ENCODE data around the gene HMCN2. TPM values are rescaled to one million over a fixed set of nuclear protein-coding genes. Genes with fewer than 3 reads are reported as not detected.

HMCN2 gene
- total RNA-seq, 5 donors from 2014 or later (not counting 1 experiment from before 2014, with no cell fraction given): 0.03 TPM; not detected in 4

GRCh38 chr9:130302785-130303612, 37.4 kb downstream of the HMCN2 start:
- H3K27me3 Mint-ChIP-seq: peaks cover 14 to 27% of the 10 kb centered on the region in 2 donors
- no peak overlapping the region for H3K4me3 ChIP-seq (ENCODE audit: control insufficient read depth in 1 of 2, extremely low read depth in 1 of 2, low read length in 1 of 2)
- WGBS (ENCODE audit: insufficient coverage): 75% methylated on average over 21 of the region's 23 CpGs

GRCh38 chr9:130303613-130304055, 38.1 kb downstream of the HMCN2 start:
- H3K9me3 Mint-ChIP-seq: peaks cover 0 to 5% (median 0%) of the 10 kb centered on the region in 3 donors
- CTCF ChIA-PET: no interaction called here
- H3K4me1 Mint-ChIP-seq: no peaks in the 10 kb centered on the region
- H3K9me3 ChIP-seq: no peaks in the 10 kb centered on the region
- H3K4me3 ChIP-seq (ENCODE audit: control insufficient read depth in 1 of 2, extremely low read depth in 1 of 2, low read length in 1 of 2): no peak overlapping the region
- ATAC-seq (replicated peaks in 1 of 4) (no peak), DNase-seq (no peak)
- H3K27ac ChIP-seq (ENCODE audit: low read length): no peak overlapping the region
- no peaks in the 10 kb centered on the region for H3K4me1 ChIP-seq (ENCODE audit: control insufficient read depth in 1 of 2, extremely low read depth in 1 of 2, insufficient read depth in 2 of 2, low read length in 2 of 2)
- no peaks in the 10 kb centered on the region for H3K36me3 ChIP-seq (ENCODE audit: control insufficient read depth in 2 of 2, extremely low read depth in 1 of 2, insufficient read depth in 1 of 2, low read length in 1 of 2)
- H3K4me3 Mint-ChIP-seq: no peak overlapping the region
- no peaks in the 10 kb centered on the region for H3K36me3 Mint-ChIP-seq
- H3K27me3 ChIP-seq (replicated peaks in 1 of 2; ENCODE audit: control insufficient read depth in 2 of 2, extremely low read depth in 1 of 2, insufficient read depth in 2 of 2, low read length in 1 of 2): peaks cover 0 to 43% of the 10 kb centered on the region in 2 experiments
- no peak overlapping the region for H3K27ac Mint-ChIP-seq
- POLR2A ChIA-PET: no interaction called here
- 74% methylated on average over 9 of the region's 17 CpGs for WGBS (ENCODE audit: insufficient coverage)
- H3K27me3 Mint-ChIP-seq: peaks cover 14 to 29% of the 10 kb centered on the region in 2 donors

More at GRCh38 chr9:130302785-130303612, 37.4 kb downstream of the HMCN2 start:
- Histone ChIP-seq H3K36me3 (ENCODE audit: control insufficient read depth in 2 of 2, extremely low read depth in 1 of 2, insufficient read depth in 1 of 2, low read length in 1 of 2) (no peaks in the 10 kb centered on the region), H3K27me3 (replicated peaks in 1 of 2; ENCODE audit: control insufficient read depth in 2 of 2, extremely low read depth in 1 of 2, insufficient read depth in 2 of 2, low read length in 1 of 2) (peaks cover 0 to 46% of the 10 kb centered on the region in 2 experiments), H3K4me1 (ENCODE audit: control insufficient read depth in 1 of 2, extremely low read depth in 1 of 2, insufficient read depth in 2 of 2, low read length in 2 of 2) (no peaks in the 10 kb centered on the region), H3K9me3 (no peaks in the 10 kb centered on the region), H3K27ac (ENCODE audit: low read length) (no peak overlapping the region)
- POLR2A ChIA-PET: no interaction called here
- Mint-ChIP-seq H3K27ac (no peak overlapping the region), H3K9me3 (peaks cover 0 to 5% (median 0%) of the 10 kb centered on the region in 3 donors), H3K36me3 (no peaks in the 10 kb centered on the region), H3K4me3 (no peak overlapping the region), H3K4me1 (no peaks in the 10 kb centered on the region)
- CTCF ChIA-PET: no interaction called here
- ATAC-seq (replicated peaks in 1 of 4): no peak
- no peak for DNase-seq

- ChIA-PET POLR2A (no interaction called here), CTCF (no interaction called here)
- Histone ChIP-seq H3K9me3 (no peaks in the 10 kb centered on the region), H3K27ac (ENCODE audit: low read length) (no peak overlapping the region), H3K36me3 (ENCODE audit: control insufficient read depth in 2 of 2, extremely low read depth in 1 of 2, insufficient read depth in 1 of 2, low read length in 1 of 2) (no peaks in the 10 kb centered on the region), H3K27me3 (replicated peaks in 1 of 2; ENCODE audit: control insufficient read depth in 2 of 2, extremely low read depth in 1 of 2, insufficient read depth in 2 of 2, low read length in 1 of 2) (peaks cover 0 to 38% of the 10 kb centered on the region in 2 experiments), H3K4me1 (ENCODE audit: control insufficient read depth in 1 of 2, extremely low read depth in 1 of 2, insufficient read depth in 2 of 2, low read length in 2 of 2) (no peaks in the 10 kb centered on the region), H3K4me3 (ENCODE audit: control insufficient read depth in 1 of 2, extremely low read depth in 1 of 2, low read length in 1 of 2) (no peak overlapping the region)
- 87% methylated on average over 5 of the region's 7 CpGs for WGBS (ENCODE audit: insufficient coverage)
- Mint-ChIP-seq H3K4me3 (no peak overlapping the region), H3K27ac (no peak overlapping the region), H3K9me3 (peaks cover 0 to 5% (median 0%) of the 10 kb centered on the region in 3 donors), H3K36me3 (no peaks in the 10 kb centered on the region), H3K4me1 (no peaks in the 10 kb centered on the region), H3K27me3 (peaks cover 13 to 28% of the 10 kb centered on the region in 2 donors)
- DNase-seq: no peak
- no peak for ATAC-seq (replicated peaks in 1 of 4)
These were observed 38.6 kb downstream of the HMCN2 start for GRCh38 chr9:130304116-130304515.

- peaks cover 0 to 5% (median 0%) of the 10 kb centered on the region in 3 donors for H3K9me3 Mint-ChIP-seq
These were observed 39.1 kb downstream of the HMCN2 start for GRCh38 chr9:130304643-130305042.

GRCh38 chr9:130305381-130305780, 39.8 kb downstream of the HMCN2 start:
- Histone ChIP-seq H3K27ac (ENCODE audit: low read length) (no peak overlapping the region), H3K36me3 (ENCODE audit: control insufficient read depth in 2 of 2, extremely low read depth in 1 of 2, insufficient read depth in 1 of 2, low read length in 1 of 2) (no peaks in the 10 kb centered on the region), H3K4me3 (ENCODE audit: control insufficient read depth in 1 of 2, extremely low read depth in 1 of 2, low read length in 1 of 2) (no peak overlapping the region), H3K4me1 (ENCODE audit: control insufficient read depth in 1 of 2, extremely low read depth in 1 of 2, insufficient read depth in 2 of 2, low read length in 2 of 2) (no peaks in the 10 kb centered on the region), H3K27me3 (replicated peaks in 1 of 2; ENCODE audit: control insufficient read depth in 2 of 2, extremely low read depth in 1 of 2, insufficient read depth in 2 of 2, low read length in 1 of 2) (peaks cover 0 to 39% of the 10 kb centered on the region in 2 experiments), H3K9me3 (no peaks in the 10 kb centered on the region)
- Mint-ChIP-seq H3K36me3 (no peaks in the 10 kb centered on the region), H3K9me3 (no peaks in the 10 kb centered on the region), H3K4me1 (no peaks in the 10 kb centered on the region), H3K27me3 (peaks cover 3 to 25% of the 10 kb centered on the region in 2 donors), H3K27ac (no peak overlapping the region), H3K4me3 (no peak overlapping the region)
- 85% methylated on average over 4 of the region's 4 CpGs for WGBS (ENCODE audit: insufficient coverage)
- ChIA-PET POLR2A (no interaction called here), CTCF (no interaction called here)
- no peak for ATAC-seq (replicated peaks in 1 of 4)
- DNase-seq: no peak

More at GRCh38 chr9:130304643-130305042, 39.1 kb downstream of the HMCN2 start:
- ChIA-PET POLR2A (no interaction called here), CTCF (no interaction called here)
- Histone ChIP-seq H3K4me1 (ENCODE audit: control insufficient read depth in 1 of 2, extremely low read depth in 1 of 2, insufficient read depth in 2 of 2, low read length in 2 of 2) (no peaks in the 10 kb centered on the region), H3K27me3 (replicated peaks in 1 of 2; ENCODE audit: control insufficient read depth in 2 of 2, extremely low read depth in 1 of 2, insufficient read depth in 2 of 2, low read length in 1 of 2) (peaks cover 0 to 38% of the 10 kb centered on the region in 2 experiments), H3K36me3 (ENCODE audit: control insufficient read depth in 2 of 2, extremely low read depth in 1 of 2, insufficient read depth in 1 of 2, low read length in 1 of 2) (no peaks in the 10 kb centered on the region), H3K27ac (ENCODE audit: low read length) (no peak overlapping the region), H3K9me3 (no peaks in the 10 kb centered on the region), H3K4me3 (ENCODE audit: control insufficient read depth in 1 of 2, extremely low read depth in 1 of 2, low read length in 1 of 2) (no peak overlapping the region)
- no peak for ATAC-seq (replicated peaks in 1 of 4)
- Mint-ChIP-seq H3K36me3 (no peaks in the 10 kb centered on the region), H3K4me3 (no peak overlapping the region), H3K27me3 (peaks cover 9 to 25% of the 10 kb centered on the region in 2 donors), H3K27ac (no peak overlapping the region), H3K4me1 (no peaks in the 10 kb centered on the region)
- DNase-seq: no peak
- 89% methylated on average over 19 of the region's 19 CpGs for WGBS (ENCODE audit: insufficient coverage)

- peaks cover 0 to 33% of the 10 kb centered on the region in 2 experiments for H3K27me3 ChIP-seq (replicated peaks in 1 of 2; ENCODE audit: control insufficient read depth in 2 of 2, extremely low read depth in 1 of 2, insufficient read depth in 2 of 2, low read length in 1 of 2)
- no peaks in the 10 kb centered on the region for H3K36me3 ChIP-seq (ENCODE audit: control insufficient read depth in 2 of 2, extremely low read depth in 1 of 2, insufficient read depth in 1 of 2, low read length in 1 of 2)
- Mint-ChIP-seq H3K9me3 (no peaks in the 10 kb centered on the region), H3K27me3 (peaks cover 0 to 21% of the 10 kb centered on the region in 2 donors), H3K4me1 (no peaks in the 10 kb centered on the region), H3K4me3 (no peak overlapping the region), H3K36me3 (no peaks in the 10 kb centered on the region), H3K27ac (no peak overlapping the region)
- WGBS (ENCODE audit: insufficient coverage): 73% methylated on average over 11 of the region's 21 CpGs
- no peak overlapping the region for H3K4me3 ChIP-seq (ENCODE audit: control insufficient read depth in 1 of 2, extremely low read depth in 1 of 2, low read length in 1 of 2)
- no peak for DNase-seq
- H3K27ac ChIP-seq (ENCODE audit: low read length): no peak overlapping the region
- ChIA-PET CTCF (no interaction called here), POLR2A (no interaction called here)
- no peak for ATAC-seq (replicated peaks in 1 of 4)
- H3K4me1 ChIP-seq (ENCODE audit: control insufficient read depth in 1 of 2, extremely low read depth in 1 of 2, insufficient read depth in 2 of 2, low read length in 2 of 2): no peaks in the 10 kb centered on the region
- H3K9me3 ChIP-seq: no peaks in the 10 kb centered on the region
These were observed 41.5 kb downstream of the HMCN2 start for GRCh38 chr9:130306823-130307666.

Measured in T-cell (primary cell).